MG63 (cell line): ENCODE data around the gene NRBP1. TPM values are rescaled to one million over a fixed set of nuclear protein-coding genes. Genes with fewer than 3 reads are reported as not detected.

ENCODE experiments used
- DNase-seq: peaks from one replicate; pipeline ENCODE4 v3.0.0-alpha.2; 2020
- H3K27me3 ChIP-seq: fragments of 250-450 bp; sonication (Bioruptor Pico); 2 replicates; pipeline ENCODE4 v1.5.1; 2020; ENCODE audit warnings: mild to moderate bottlenecking, moderate library complexity
- H3K36me3 ChIP-seq: fragments of 250-450 bp; sonication (Bioruptor Pico); 2 replicates; pipeline ENCODE4 v1.5.1; 2020; ENCODE audit warnings: mild to moderate bottlenecking, moderate library complexity
- H3K4me3 ChIP-seq: fragments of 250-450 bp; sonication (Bioruptor Pico); 2 replicates; pipeline ENCODE4 v1.5.1; 2020; ENCODE audit warnings: mild to moderate bottlenecking, moderate library complexity
- H3K9me3 ChIP-seq: fragments of 250-450 bp; sonication (Bioruptor Pico); 2 replicates; pipeline ENCODE4 v1.5.1; 2020; ENCODE audit warnings: mild to moderate bottlenecking, moderate library complexity
- total RNA-seq: library from RNA; depleted of rRNA; stranded (reverse); fragments of >200 nt; shearing (Covaris generic); gene quantifications from 2 replicates; pipeline ENCODE4 v1.2.3, GENCODE V29; 2014; ENCODE audit warnings: low replicate concordance; rRNA removed

NRBP1 gene
- 150 and 154 TPM in 2 replicates for total RNA-seq

DNA sequence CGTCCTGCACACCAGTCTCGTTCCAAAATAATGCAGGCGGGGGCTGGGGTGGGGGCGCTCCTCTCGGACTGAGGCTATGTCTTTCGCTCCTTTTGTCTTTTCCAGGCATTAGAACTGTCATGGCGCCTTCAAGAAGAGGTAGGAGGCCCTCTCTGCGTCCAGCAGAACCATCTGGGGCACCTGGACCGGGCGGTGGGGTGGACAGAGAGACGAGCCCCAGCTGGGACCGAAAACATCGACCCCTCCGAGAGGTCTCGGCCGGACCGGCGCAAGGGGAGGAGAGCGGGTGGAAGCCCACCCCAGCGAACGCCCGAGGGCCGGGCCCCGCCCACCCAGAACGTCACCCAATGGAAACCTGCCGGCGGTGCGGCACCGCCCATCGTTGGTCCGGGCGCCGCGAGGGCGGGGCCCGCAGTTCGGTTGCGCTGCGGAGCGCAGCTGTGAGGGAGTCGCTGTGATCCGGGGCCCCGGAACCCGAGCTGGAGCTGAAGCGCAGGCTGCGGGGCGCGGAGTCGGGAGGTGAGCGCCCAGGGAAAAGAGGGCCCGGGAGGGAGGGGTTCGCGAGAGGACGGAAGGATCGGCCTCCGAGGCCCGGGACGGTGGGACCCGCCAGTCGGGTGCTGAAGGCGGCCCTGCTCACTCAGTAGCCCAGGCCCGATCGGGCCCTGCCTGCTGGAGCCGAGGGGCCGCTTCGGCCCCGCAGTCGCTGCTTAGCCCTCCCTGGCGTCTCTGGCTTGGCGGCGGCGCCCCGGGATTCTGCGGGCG is at the start of gene NRBP1:
Gene NRBP1, plus strand, starts transcription at position 419 of the 765 bp plus-strand sequence. CDS start 4,643 bp downstream, outside the sequence.
- H3K4me3 ChIP-seq, result peak within 1 kb of the TSS; percentile 100
- no peaks in the 10 kb centered on the region for H3K9me3 ChIP-seq
- H3K36me3 ChIP-seq, result peaks cover 7% of the 10 kb centered on the region
- peak; percentile 91 for DNase-seq
- no peaks in the 10 kb centered on the region for H3K27me3 ChIP-seq

DNA sequence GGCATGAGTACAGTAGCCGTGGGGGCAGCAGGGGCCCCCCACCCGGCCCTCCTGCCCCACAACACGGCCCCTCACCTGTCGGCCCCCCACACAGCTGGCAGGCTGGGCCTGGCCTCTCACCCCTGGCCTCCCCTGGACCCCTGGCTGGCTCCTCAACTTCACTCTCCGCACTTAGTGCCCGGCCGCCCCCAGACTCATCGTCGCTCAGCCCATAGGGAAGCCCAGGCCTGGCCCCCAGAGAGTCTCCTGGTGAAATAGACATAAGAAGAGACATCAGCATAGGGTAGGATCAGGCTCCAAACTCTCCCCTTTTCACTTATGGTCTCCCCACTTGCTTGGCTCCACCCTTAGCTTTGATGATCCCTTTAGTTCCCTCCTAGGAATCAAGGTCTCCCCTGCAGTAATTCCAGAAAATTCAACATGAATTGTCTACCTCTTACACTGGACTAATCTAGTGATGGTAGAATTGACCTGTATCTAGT is 49.6 kb upstream of the NRBP1 start:
- Histone ChIP-seq H3K9me3 (no peaks in the 10 kb centered on the region), H3K27me3 (no peaks in the 10 kb centered on the region), H3K4me3 (no peak overlapping the region), H3K36me3 (peaks cover 81% of the 10 kb centered on the region)
- DNase-seq, result no peak

GRCh38 chr2:27379383-27379835 is 49.0 kb upstream of the NRBP1 start:
- DNase-seq, result no peak
- peaks cover 83% of the 10 kb centered on the region for H3K36me3 ChIP-seq

GRCh38 chr2:27379836-27380625 is 48.4 kb upstream of the NRBP1 start:
- Histone ChIP-seq H3K36me3 (peaks cover 83% of the 10 kb centered on the region), H3K4me3 (peak overlapping the region; percentile 59), H3K9me3 (no peaks in the 10 kb centered on the region), H3K27me3 (no peaks in the 10 kb centered on the region)
- DNase-seq, result no peak

More at GRCh38 chr2:27379383-27379835, 49.0 kb upstream of the NRBP1 start:
- peak overlapping the region; percentile 59 for H3K4me3 ChIP-seq
- H3K27me3 ChIP-seq, result no peaks in the 10 kb centered on the region
- H3K9me3 ChIP-seq, result no peaks in the 10 kb centered on the region

DNA sequence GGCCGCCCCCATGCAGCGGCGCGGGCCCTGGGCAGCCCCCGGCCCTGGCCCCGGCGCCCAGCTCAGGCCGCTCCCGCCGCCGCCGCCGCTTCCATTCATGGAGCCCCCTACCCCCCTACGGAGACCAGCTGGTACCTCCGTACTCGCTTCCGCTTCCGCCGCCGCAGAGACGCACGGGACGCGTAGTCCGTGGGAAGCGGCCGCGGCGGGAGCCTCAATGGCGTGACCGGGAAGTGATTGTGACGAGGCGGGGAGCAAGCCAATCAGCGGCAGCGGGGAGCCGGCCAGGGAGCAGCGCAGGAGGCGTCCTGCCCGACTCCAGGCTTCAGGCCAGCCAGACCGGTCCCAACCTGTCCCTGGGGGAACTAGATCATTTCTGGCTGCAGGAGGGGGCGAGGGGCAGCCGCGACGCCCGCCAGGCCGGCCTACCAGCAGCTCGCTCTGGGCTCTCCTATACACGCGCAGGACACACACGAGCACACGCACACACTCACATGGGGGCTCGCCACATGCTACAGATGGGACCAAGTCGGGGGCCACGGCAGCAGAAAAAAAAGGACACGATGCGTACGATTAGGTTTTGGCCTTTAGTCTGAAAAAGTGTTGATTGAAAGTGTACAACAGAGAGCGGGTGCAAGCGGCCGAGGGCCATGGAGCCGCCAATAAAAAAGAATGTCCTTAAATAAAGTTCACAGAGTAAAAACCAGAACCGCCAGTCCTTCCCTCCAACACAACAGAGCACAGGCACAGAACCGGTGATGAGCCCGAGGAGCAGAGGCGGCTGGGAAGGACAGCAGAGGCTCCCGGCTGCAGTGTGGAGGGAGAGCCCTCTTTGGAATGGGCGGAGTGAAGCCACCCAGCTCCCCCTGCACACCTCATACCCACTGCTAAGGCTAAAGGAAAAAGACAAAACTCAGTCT is 47.5 kb upstream of the NRBP1 start, which contains the start of gene ZNF513:
Gene ZNF513, minus strand, starts transcription at position 109 of the 920 bp plus-strand sequence. CDS start 208 bp downstream, outside the sequence.
- peak within 1 kb of the TSS; percentile 59 for H3K4me3 ChIP-seq
- H3K9me3 ChIP-seq, result no peaks in the 10 kb centered on the region
- H3K36me3 ChIP-seq, result peaks cover 83% of the 10 kb centered on the region
- no peaks in the 10 kb centered on the region for H3K27me3 ChIP-seq
- DNase-seq, result peak; percentile 93

DNA sequence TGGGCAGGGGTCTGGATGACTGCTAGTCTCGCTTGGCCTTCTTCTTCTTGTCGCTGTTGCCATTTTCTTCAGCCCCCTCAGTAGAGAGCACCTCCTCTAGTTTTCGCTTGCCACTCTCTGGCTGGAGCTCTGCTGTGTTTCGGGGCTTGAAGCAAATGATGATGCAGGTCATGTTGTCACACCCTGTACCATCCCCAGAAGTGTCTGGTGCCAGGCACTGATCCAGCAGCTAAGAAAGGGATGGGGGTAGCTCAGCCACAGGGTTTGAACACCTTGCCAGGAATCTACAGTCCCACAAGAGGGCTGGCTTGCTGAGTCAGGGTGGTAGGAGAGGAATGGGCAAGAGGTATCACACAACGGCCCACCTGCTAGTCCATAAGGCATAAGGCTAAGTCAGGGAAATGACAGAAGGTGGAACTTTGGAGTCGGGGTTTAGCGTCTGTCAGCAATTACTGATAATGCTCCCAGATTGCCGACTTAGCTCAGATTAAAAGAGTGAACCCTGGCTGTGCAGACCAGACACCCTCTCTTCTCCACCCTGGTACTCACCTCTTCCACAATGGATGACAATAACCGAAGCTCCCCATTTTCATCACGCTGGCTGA is 46.8 kb upstream of the NRBP1 start:
- H3K4me3 ChIP-seq, result no peak overlapping the region
- no peaks in the 10 kb centered on the region for H3K27me3 ChIP-seq
- DNase-seq, result no peak
- peaks cover 83% of the 10 kb centered on the region for H3K36me3 ChIP-seq
- H3K9me3 ChIP-seq, result no peaks in the 10 kb centered on the region

DNA sequence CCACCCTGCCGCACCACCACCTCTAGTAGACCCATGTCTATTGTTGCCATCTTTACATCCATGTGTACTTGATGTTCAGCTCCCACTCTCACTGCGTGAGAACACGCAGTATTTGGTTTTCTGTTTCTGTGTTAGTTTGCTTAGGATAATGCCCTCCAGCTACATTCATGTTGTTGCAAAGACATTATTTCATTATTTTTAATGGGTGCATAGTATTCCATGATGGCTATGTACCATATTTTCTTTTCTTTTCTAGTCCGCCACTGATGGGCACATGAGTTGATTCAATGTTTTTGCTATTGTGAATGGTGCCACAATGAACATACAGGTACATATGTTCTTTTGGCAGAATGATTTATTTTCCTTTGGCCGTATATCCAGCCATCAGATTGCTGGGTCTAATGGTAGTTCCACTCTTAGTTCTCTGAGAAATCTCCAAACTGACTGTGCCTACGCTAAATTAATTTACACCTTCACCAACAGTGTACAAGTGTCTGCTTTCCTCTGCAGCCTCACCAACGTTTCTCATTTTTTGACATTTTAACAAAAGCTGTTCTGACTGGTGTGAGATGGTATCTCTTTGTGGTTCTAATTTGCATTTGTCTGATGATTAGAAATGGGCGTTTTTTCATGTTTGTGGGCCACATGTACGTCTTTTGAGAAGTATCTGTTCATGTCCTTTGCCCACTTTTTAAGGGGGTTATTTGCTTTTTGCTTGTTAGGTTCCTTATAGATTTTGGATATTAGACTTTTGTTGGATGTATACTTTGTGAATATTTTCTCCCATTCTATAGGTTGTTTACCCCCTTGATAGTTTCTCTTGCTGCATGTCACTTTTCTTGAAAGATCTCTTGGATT is 37.4 kb upstream of the NRBP1 start:
- no peaks in the 10 kb centered on the region for H3K9me3 ChIP-seq
- DNase-seq, result no peak
- H3K4me3 ChIP-seq, result no peak overlapping the region
- peaks cover 32% of the 10 kb centered on the region for H3K36me3 ChIP-seq
- no peaks in the 10 kb centered on the region for H3K27me3 ChIP-seq

DNA sequence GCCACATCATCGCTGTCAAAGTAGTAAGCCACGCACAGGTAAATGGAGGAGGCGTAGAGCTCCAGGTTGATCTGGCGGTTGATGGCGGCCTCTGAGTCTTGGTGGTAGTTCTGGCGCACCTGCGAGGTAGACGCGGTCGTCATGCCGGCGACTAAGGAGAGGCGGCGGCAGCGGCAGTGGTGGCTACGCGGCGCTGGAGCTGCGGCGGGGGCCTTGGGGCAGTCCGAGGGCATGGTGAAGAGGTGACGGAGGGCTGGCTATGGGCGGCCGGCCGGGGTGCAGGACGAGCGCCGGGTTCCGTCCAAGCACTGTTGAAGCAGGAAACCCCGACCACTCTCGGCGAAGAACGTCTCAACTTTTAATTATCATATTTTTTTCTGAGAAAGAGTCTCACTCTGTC is 35.2 kb upstream of the NRBP1 start:
- Histone ChIP-seq H3K4me3 (no peak overlapping the region), H3K27me3 (no peaks in the 10 kb centered on the region), H3K36me3 (peaks cover 22% of the 10 kb centered on the region), H3K9me3 (no peaks in the 10 kb centered on the region)
- no peak for DNase-seq

GRCh38 chr2:27398962-27399361 is 29.5 kb upstream of the NRBP1 start:
- Histone ChIP-seq H3K27me3 (no peaks in the 10 kb centered on the region), H3K36me3 (peaks cover 33% of the 10 kb centered on the region), H3K4me3 (no peak overlapping the region), H3K9me3 (no peaks in the 10 kb centered on the region)
- no peak for DNase-seq

DNA sequence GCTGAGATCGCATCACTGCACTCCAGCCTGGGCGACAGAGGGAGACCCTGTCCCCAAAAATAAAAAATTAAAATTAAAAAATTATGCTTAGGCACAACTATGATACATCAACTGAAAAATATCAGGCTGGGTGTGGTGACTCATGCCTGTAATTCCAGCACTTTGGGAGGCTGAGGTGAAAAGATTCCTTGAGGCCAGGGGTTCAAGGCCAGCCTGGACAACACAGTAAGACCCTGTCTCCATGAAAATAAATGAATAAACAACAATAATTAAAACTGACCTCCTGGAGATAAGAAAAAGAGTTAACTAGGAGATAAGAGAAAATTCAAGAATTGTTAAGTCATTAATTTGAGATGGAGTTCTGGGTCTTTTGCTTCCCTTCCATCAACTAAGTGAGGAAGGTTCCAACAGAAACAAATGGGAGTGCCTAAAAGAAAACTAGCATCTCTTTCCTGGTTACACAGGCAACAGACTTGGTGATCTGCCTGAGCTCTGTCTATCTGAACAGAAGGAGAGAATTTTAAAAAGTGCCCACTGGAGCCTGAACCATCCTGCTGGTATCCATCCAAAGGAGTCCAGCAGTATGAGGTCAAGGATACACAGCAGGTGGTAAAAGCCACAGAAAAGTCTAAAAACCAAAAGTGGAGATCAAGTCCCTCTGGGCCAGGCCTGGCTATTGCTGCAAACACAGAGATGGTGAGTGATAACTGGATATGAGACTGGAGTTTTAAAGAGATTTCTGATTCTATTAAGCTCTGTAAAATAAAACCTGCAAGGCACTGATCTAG is 27.9 kb upstream of the NRBP1 start:
- peaks cover 45% of the 10 kb centered on the region for H3K36me3 ChIP-seq
- peak; percentile 22 for DNase-seq
- H3K4me3 ChIP-seq, result no peak overlapping the region
- no peaks in the 10 kb centered on the region for H3K27me3 ChIP-seq
- H3K9me3 ChIP-seq, result no peaks in the 10 kb centered on the region

DNA sequence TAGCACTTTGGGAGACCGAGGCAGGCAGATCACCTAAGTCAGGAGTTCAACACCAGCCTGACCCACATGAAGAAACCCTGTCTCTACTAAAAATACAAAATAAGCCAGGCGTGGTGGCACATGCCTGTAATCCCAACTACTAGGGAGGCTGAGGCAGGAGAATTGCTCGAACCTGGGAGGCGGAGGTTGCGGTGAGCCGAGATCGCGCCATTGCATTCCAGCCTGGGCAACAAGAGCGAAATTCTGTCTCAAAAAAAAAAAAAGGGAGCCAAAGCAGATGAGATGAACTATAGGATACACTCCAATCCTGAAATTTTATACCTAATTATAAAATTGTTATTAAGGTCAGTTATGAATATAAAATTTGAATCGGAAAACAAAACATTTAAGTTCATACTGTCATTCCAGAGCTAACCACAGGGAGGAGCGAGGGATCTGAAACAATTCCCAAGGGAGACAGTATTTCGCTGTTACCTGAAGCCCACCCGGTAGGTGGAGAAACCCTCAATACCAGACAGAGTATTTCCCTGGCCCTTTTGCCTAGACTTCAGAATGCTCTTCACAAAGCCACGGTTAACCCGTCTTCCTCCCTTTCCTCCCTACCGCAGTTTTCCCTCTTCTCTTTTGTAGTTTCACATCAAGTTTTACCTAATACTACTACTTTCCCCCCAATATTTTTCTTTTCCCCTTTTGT is 20.5 kb upstream of the NRBP1 start:
- Histone ChIP-seq H3K9me3 (no peaks in the 10 kb centered on the region), H3K27me3 (no peaks in the 10 kb centered on the region), H3K36me3 (peaks cover 41% of the 10 kb centered on the region), H3K4me3 (peak overlapping the region; percentile 75)
- no peak for DNase-seq

DNA sequence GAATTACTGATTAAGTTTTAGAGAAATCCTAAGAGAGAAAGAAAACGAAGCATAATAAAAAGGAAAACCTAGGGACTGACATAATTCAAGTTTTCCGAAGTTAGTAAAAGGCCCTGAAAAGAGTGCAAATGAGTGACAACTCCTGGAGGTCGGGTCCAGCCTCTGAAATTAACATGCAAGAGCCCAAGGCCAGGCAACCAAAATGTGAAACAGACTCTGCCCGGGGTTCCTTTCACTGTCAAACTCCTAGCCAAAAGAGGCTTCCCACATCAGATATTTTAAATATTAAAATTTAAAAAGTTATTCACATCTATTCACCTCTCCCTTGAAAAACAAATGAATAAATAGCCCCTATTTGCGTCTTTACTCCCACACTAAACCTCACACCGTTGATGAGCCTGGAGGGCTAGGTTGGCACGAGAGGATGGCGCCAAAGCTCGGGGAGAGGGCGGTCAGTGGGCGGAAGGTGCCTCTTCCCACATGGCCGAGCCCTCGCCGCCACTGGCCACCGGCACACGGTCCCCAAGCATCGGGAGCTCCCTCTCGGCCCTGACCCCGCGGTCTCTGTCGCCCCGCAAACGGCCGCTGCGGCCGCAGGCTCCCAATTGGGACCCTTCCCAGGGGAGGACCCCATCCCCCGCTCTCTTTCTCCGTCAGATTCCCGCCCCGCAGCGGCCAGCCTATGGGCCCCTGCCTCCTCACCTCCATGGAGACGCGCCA is 19.7 kb upstream of the NRBP1 start:
- peaks cover 35% of the 10 kb centered on the region for H3K36me3 ChIP-seq
- H3K9me3 ChIP-seq, result no peaks in the 10 kb centered on the region
- peak; percentile 42 for DNase-seq
- peak overlapping the region; percentile 75 for H3K4me3 ChIP-seq
- no peaks in the 10 kb centered on the region for H3K27me3 ChIP-seq

DNA sequence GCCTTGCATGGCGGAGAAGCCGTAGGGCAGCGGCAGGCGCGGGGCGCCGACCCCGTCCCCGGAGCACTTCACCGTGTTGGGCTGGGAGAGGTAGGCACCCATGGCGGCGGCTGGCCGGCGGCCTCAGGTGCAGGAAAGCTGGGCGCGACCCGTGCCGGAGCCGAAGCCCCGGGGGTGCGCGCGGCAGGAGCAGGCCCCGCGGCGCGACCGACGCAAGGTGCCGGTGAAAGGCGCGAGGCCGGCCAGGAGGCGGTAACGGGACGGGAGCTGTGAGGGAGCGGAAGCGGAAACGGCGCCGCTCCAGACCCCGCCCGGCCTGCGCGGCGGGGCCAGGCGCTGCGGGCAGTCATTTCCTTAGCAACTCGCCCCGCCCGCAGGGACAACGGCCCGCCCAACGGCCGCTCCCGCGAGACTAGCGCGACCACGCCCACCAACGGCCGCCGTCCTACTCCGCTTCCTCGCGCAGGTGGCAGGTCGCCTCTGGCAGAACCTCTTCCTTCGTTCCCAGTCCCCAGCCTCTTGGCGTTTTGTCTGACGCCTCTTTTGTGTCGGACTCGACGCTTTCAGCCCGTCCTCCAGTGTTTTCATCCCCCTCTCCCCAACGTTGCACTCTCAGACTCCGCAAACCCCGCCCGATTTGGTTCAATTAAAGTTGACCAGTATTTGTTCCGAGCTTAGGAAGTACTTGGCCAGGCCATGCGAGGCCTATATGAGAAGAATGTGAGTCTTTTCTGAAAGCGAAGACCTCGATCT is 18.9 kb upstream of the NRBP1 start, which contains the start of gene PPM1G:
Gene PPM1G, minus strand, starts transcription at position 271 of the 753 bp plus-strand sequence. Its CDS starts 169 bp downstream, at position 102.
- Histone ChIP-seq H3K4me3 (peak within 1 kb of the TSS; percentile 75), H3K27me3 (no peaks in the 10 kb centered on the region), H3K9me3 (no peaks in the 10 kb centered on the region), H3K36me3 (peaks cover 28% of the 10 kb centered on the region)
- DNase-seq, result peak; percentile 93
